Uterus (tissue), 4 donors: ENCODE measurements around the gene KBTBD7. TPM values are rescaled to one million over a fixed set of nuclear protein-coding genes. Genes with fewer than 3 reads are reported as not detected.

Experiments
- DNase-seq, 2 donors: peaks; one replicate each; pipeline ENCODE4 v3.0.0-alpha.2; 2019 to 2020
- H3K27ac ChIP-seq, 2 donors: fragments of 200-600 bp; sonication (generic); 1 replicate in 1 of 2; 2 replicates in 1 of 2; pipeline ENCODE4 v1.5.1; 2016 to 2018
- H3K27me3 ChIP-seq, 2 donors: fragments of 200-600 bp; sonication (generic); one replicate each; pipeline ENCODE4 v1.5.1; 2018 to 2019; ENCODE audit warnings: control low read depth in 1 of 2
- H3K36me3 ChIP-seq, 2 donors: fragments of 200-600 bp; sonication (generic); one replicate each; pipeline ENCODE4 v1.5.1; 2019; ENCODE audit warnings: control low read depth in 1 of 2
- H3K4me1 ChIP-seq, 2 donors: fragments of 200-600 bp; sonication (generic); one replicate each; pipeline ENCODE4 v1.5.1; 2018 to 2019; ENCODE audit warnings: control low read depth in 1 of 2
- H3K4me3 ChIP-seq, 2 donors: fragments of 200-600 bp; sonication (generic); 1 replicate in 1 of 2; 2 replicates in 1 of 2; pipeline ENCODE4 v1.5.1; 2018 to 2019; ENCODE audit warnings: mild to moderate bottlenecking in 1 of 2
- H3K9me3 ChIP-seq, 2 donors: fragments of 200-600 bp; sonication (generic); one replicate each; pipeline ENCODE4 v1.5.1; 2019; ENCODE audit warnings: control low read depth in 1 of 2
- POLR2A ChIP-seq, 2 donors: fragments of 450-650 bp; IDR thresholded peaks; one replicate each; pipeline ENCODE4 v1.6.1; 2016; ENCODE audit warnings: antibody characterized with exemption in 2 of 2, mild to moderate bottlenecking in 1 of 2, moderate library complexity in 1 of 2
- intact Hi-C: fragments of 100-400 bp; cut with DNase I; formaldehyde crosslinking; loops from one replicate; pipeline ENCODE4 v1.15.1; 2023; ENCODE audit warnings: low total_unique reads
- total RNA-seq, 4 donors: library from RNA; depleted of rRNA in 3 of 4; stranded (reverse); fragments of >200 nt in 3 of 4; gene quantifications; one replicate each; pipeline versions ENCODE4 v1.1.0 to v1.2.4, GENCODE V29; 2014 to 2023
- TF ChIP-seq, protein P1 (sequence below), 4 experiments: fragments of 200-600 bp in 2 of 4; fragments of 450-650 bp in 2 of 4; sonication (generic) in 2 of 4; IDR thresholded peaks; one replicate each; pipeline ENCODE4 v1.5.1; 2016 to 2019; ENCODE audit warnings: antibody characterized with exemption in 4 of 4, mild to moderate bottlenecking in 2 of 4, moderate library complexity in 1 of 4
- donor health status: DM: yes; HTN: yes; CAD: no.

KBTBD7 gene
- total RNA-seq, 4 donors from 2014 or later: 5.9 to 44.0 (median 8.8) TPM

DNA sequence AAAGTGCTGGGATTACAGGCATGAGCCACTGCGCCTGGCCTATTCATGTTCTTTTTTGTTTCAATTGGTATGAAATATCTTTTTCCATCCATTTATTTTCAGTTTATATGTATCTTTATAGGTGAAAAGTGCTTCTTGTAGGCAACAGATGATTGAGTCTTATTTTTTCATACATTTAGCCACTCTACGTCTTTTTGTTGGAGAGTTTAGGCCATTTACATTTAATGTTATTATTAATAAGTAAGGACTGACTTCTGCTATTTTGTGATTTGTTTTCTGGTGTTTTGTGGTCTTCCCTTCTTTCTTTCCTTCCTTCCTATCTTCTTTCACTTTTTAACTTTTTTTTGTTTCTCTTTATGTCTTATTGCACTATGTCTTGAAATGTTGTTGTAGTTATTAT is 16.7 kb upstream of the KBTBD7 start:
- Histone ChIP-seq H3K36me3 (no peaks in the 10 kb centered on the region), H3K4me3 (no peak overlapping the region), H3K27ac (no peak overlapping the region), H3K4me1 (no peaks in the 10 kb centered on the region), H3K27me3 (no peaks in the 10 kb centered on the region), H3K9me3 (peaks cover 0 to 4% of the 10 kb centered on the region in 2 donors)
- no peak for TF ChIP-seq POLR2A (IDR thresholded peaks at IDR 0.05)
- TF ChIP-seq, protein P1, sequence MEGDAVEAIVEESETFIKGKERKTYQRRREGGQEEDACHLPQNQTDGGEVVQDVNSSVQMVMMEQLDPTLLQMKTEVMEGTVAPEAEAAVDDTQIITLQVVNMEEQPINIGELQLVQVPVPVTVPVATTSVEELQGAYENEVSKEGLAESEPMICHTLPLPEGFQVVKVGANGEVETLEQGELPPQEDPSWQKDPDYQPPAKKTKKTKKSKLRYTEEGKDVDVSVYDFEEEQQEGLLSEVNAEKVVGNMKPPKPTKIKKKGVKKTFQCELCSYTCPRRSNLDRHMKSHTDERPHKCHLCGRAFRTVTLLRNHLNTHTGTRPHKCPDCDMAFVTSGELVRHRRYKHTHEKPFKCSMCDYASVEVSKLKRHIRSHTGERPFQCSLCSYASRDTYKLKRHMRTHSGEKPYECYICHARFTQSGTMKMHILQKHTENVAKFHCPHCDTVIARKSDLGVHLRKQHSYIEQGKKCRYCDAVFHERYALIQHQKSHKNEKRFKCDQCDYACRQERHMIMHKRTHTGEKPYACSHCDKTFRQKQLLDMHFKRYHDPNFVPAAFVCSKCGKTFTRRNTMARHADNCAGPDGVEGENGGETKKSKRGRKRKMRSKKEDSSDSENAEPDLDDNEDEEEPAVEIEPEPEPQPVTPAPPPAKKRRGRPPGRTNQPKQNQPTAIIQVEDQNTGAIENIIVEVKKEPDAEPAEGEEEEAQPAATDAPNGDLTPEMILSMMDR (IDR thresholded peaks at IDR 0.05): no peak
- intact Hi-C loops: no loop called here
- no peak for DNase-seq

- intact Hi-C loops: no loop called here
These were observed 12.1 kb upstream of the KBTBD7 start for GRCh38 chr13:41206467-41206866.

DNA sequence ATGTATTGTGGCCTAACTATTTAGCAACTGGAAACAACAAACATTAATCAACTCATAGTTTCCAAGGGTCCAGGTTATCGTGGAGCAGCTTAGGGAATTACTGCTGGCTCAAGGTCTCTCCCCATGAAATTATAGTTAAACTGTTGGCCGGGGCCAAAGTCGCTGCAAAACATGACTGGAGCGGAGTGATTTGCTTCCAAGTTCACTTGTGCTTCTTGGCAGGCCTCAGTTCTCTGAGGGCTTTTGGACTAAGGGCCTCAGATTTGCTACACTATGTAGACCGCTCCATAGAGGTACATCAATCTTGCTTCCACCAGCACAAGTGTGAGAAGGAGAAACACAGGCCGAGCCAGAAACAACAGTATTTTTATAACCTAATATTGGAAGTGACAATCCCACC is 9.4 kb upstream of the KBTBD7 start:
- no peak overlapping the region for H3K4me3 ChIP-seq
- H3K36me3 ChIP-seq: no peaks in the 10 kb centered on the region
- intact Hi-C loops: no loop called here
- no peak for DNase-seq
- H3K27me3 ChIP-seq: no peaks in the 10 kb centered on the region
- no peak overlapping the region for H3K27ac ChIP-seq
- no peaks in the 10 kb centered on the region for H3K4me1 ChIP-seq
- no peak for TF ChIP-seq POLR2A (IDR thresholded peaks at IDR 0.05)
- TF ChIP-seq, protein P1 (IDR thresholded peaks at IDR 0.05): no peak
- peaks cover 0 to 4% of the 10 kb centered on the region in 2 donors for H3K9me3 ChIP-seq

More at GRCh38 chr13:41206467-41206866, 12.1 kb upstream of the KBTBD7 start:
- no peak for TF ChIP-seq POLR2A (IDR thresholded peaks at IDR 0.05)
- DNase-seq: no peak
- Histone ChIP-seq H3K4me3 (no peak overlapping the region), H3K36me3 (no peaks in the 10 kb centered on the region), H3K4me1 (no peaks in the 10 kb centered on the region), H3K9me3 (peaks cover 0 to 4% of the 10 kb centered on the region in 2 donors), H3K27ac (no peak overlapping the region), H3K27me3 (no peaks in the 10 kb centered on the region)

DNA sequence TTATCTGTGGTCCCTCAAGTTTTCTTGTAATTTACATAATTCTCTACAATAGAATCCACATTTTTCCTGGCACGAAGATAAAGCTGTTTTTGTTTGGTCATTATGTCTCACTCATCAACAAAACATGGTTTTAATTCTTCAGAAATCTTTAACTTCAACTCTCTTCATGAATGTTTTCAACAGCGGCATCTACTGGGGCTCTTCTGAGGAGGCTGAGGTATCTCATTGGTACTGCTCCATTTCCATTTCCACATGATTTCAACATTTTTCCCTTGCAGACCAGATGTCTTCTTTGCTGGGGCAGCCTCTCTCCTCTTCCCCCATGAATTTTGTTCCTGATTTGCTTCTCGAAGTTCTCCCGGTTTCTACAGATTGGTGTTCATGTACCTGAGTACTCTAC is 5.8 kb upstream of the KBTBD7 start:
- Histone ChIP-seq H3K4me1 (no peaks in the 10 kb centered on the region), H3K36me3 (no peaks in the 10 kb centered on the region), H3K9me3 (no peaks in the 10 kb centered on the region), H3K27ac (no peak overlapping the region), H3K4me3 (no peak overlapping the region), H3K27me3 (no peaks in the 10 kb centered on the region)
- intact Hi-C loops: no loop called here
- DNase-seq: no peak
- TF ChIP-seq POLR2A (IDR thresholded peaks at IDR 0.05): no peak
- TF ChIP-seq, protein P1 (IDR thresholded peaks at IDR 0.05): no peak

DNA sequence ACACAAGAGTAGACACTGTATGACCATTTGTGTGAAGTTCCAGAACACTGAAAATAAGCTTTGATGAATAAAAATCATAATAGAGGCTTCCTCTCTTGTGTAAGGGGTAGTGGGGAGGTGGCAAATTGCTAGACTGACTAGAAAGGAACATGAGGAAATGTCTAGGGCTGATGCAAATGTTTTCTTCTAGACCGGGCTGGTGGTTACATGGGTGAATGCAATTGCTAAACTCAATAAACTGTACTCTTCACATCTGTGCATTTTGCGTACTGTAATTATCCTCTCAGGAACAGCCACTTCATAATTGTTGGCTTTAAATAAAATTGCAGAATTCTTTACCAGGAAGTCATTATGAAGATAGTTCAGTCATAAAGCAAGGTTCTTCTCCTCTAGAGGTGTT is 5.2 kb upstream of the KBTBD7 start:
- Histone ChIP-seq H3K27me3 (no peaks in the 10 kb centered on the region), H3K4me1 (no peaks in the 10 kb centered on the region), H3K4me3 (no peak overlapping the region), H3K9me3 (no peaks in the 10 kb centered on the region), H3K27ac (no peak overlapping the region), H3K36me3 (no peaks in the 10 kb centered on the region)
- no peak for DNase-seq
- intact Hi-C loops: loop anchor here (10.0 kb wide), 1 partner anchor 65 kb away; the partner anchor contains the start of gene KBTBD6
- TF ChIP-seq, protein P1 (IDR thresholded peaks at IDR 0.05): no peak
- no peak for TF ChIP-seq POLR2A (IDR thresholded peaks at IDR 0.05)

DNA sequence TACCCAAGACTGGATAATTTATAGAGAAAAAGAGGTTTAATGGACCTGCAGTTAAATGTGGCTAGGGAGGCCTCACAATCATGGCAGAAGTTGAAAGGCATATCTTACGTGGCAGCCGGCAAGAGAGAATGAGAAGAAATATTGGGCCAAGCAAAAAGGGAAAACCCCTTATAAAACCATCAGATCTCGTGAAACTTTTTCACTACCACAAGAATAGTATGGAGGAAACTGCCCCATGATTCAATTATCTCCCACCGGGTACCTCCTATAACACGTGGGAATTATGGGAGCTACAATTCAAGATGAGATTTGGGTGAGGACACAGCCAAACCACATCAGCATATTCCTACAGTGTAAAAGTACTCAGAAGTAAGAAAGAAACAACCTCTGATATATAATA is 4.7 kb upstream of the KBTBD7 start:
- DNase-seq: no peak
- intact Hi-C loops: loop anchor here (10.0 kb wide), 1 partner anchor 64 kb away; the partner anchor contains the start of gene KBTBD6
- Histone ChIP-seq H3K9me3 (no peaks in the 10 kb centered on the region), H3K36me3 (no peaks in the 10 kb centered on the region), H3K27ac (no peak overlapping the region), H3K27me3 (no peaks in the 10 kb centered on the region), H3K4me1 (no peaks in the 10 kb centered on the region), H3K4me3 (no peak overlapping the region)
- TF ChIP-seq, protein P1 (IDR thresholded peaks at IDR 0.05): no peak
- no peak for TF ChIP-seq POLR2A (IDR thresholded peaks at IDR 0.05)
